GM11168 (cell line): ENCODE measurements around the gene PDHB.

Experiments
- in situ Hi-C: fragments of 300-500 bp; cut with MboI; formaldehyde crosslinking; loops from one replicate; pipeline ENCODE4 v1.12.0; 2022; ENCODE audit warnings: low sequenced_read_pairs; ENCODE audit not compliant: unreplicated experiment

PDHB gene

DNA sequence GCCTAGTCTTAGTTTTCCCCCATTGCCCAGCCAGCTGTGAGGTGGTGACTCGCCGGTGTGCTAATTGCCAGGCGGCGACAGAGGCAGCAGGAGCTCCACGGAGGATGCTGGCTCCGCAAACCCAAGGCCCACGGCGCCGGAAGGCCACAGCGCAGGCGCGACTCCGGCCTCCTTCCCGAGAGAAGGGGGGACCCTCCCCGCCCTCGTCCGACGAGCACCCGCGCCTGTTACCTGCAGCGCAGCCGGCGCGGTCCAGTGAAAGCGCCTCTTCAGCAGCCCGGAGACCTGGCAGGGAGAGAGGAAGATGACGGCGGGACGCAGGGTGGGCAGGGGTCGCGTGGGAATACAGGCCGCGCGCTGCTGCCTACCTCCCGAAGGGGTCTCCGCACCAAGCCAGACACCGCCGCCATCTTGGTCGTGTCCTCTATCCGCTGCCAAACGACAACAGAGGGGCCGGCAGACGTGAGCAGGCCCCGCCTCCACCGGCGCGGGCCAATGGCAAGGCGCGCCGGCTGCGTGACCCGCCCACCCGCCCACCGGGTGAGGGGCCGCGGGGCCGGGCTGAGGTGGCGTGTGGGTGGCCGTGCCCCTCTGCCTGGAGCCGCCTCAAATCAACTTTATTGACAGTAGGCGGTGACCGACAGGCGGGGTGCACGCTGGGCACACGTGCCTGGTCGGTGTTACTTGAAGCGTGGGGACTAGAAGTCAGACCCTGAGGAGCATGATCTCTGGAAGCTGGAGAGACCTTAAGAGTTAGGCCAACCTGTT lies at the start of gene PDHB:
TSS of gene PDHB (minus strand) at position 433 of the 768 bp plus-strand sequence. CDS start at position 410, 23 bp downstream.
- in situ Hi-C loops: no loop called here

DNA sequence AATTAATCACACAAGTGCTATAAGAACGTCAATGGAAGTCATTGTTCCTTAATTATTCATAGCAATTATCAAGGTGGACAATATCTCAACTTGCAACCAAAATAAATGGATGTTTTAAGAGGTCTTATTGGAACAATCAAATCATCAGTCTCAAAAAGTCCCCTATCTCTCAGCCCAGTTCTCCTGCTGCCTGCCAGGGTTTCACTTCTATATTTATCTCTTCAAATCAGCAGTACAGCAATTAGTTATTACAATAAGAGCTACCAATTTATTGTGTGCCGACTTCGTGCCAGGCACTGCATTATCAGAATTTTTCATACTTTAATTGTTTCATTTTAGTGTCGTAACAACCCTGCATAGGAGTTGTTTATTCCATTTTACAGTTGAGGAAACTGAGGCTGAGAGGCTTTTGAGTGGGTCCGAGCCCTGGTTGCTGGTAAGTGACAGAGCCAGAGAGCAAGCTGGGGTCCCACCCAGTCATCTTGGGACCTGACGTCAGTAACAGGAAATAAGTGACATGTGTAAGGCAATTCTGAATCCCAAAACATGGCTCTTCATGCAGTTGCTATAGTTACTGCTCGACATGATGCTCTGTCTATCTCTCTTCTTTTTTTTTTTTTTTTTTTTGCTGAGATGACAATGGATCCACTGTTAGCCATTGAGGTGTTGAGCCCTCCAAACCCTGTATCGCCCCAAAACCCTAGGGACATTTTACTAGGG lies 49.4 kb upstream of the PDHB start:
- in situ Hi-C loops: no loop called here

DNA sequence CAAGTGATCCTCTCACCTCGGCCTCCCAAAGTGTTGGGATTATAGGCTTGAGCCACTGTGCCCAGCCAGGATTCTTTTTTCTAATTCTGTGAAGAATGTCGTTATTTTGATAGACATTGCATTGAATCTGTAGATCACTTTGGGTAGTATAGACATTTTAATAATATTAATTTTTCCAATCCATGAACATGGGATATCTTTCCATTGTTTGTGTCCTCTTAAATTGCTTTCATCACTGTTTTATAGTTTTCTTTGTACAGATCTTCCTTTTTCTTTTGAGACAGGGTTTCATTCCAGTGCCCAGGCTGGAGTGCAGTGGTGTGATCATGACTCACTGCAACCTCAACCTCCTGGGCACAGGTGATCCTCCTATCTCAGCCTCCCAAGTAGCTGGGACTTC lies 46.7 kb upstream of the PDHB start:
- in situ Hi-C loops: no loop called here

DNA sequence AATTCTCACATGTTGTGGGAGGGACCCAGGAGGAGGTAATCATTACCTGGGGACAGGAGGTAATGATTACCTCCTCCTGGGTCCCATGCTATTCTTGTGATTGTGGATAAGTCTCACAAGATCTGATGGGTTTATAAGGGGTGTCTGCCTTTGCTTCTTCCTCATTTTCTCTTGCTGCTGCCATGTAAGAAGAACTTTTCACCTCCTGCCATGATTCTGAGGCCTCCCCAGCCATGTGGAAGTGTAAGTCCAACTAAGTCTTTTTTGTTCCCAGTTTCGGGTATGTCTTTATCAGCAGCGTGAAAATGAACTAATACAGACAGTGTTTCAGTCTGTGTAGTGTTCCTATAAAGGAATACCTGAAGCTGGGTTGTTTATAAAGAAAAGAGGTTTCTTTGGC lies 45.1 kb upstream of the PDHB start:
- in situ Hi-C loops: no loop called here

DNA sequence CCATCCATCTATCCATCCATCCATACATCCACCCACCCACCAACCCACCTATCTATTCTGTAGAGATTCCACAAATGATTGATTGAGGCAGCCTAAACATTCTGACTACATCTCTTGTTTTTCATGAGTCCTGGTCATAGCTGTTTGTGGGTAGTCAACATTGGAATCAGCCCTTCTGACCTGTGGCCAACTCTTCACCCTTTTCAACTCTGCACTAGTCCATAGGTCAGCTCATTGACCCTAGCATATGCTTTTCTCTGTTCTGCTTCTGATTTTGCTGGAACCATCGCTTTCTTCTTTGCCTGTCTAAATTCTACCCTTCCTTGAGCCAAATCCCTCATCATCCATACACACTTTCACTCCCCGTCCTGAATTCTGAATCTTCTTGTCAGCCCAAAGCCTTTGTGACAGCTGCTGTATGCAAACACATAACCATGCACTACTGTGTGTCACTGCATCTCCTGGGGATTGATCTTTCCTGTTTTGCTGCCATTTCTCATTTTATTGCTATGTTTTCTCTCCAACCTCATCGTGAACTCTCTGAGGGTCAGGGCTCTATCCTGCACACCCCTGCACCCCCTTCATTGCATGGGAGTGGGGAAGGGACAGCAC lies 41.4 kb upstream of the PDHB start:
- in situ Hi-C loops: no loop called here

DNA sequence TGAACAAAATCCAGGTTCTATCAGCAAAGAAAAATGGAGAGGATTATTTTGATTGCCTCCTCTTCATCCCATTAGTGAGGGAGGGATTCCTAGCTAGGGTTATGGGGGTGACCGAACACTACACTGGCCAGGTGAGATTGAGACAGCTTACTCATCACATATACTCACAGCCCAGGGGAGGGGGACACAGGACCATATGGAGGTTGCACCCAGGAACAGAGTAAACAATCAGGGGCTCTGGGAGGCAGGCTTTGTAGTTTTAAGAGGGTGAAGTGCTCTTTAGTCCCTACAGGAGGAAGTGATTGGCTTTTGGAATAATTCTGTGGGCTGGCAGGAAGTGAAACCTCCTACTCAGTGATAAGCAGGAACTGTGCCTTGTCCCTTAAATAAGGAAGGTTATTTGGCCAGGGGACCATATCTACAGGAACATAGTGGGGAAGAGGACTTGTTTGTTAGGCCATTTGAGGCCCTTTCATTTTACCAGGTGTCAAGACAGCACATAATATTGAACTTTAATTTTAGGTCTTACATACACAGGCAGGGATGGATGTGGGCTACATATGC lies 40.8 kb upstream of the PDHB start:
- in situ Hi-C loops: no loop called here

DNA sequence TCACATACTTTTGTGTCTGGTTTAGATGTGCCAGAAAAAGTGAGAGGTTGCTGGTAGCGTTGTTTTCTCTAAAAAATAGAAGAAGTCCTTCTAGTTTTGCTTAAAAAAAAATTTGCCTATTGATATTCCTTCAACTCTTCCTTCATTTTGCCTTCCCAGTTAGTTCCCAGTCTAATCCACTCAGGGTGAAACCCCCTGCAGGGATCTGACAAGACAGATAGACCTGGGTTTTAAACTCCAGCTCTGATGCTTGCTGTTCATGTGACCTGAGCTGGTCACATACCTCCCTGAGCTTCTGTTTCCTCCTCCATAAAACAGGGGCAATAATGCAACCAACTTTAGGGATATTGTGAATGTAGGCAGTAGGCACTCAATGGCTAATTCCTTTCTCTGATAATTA lies 39.6 kb upstream of the PDHB start:
- in situ Hi-C loops: no loop called here

DNA sequence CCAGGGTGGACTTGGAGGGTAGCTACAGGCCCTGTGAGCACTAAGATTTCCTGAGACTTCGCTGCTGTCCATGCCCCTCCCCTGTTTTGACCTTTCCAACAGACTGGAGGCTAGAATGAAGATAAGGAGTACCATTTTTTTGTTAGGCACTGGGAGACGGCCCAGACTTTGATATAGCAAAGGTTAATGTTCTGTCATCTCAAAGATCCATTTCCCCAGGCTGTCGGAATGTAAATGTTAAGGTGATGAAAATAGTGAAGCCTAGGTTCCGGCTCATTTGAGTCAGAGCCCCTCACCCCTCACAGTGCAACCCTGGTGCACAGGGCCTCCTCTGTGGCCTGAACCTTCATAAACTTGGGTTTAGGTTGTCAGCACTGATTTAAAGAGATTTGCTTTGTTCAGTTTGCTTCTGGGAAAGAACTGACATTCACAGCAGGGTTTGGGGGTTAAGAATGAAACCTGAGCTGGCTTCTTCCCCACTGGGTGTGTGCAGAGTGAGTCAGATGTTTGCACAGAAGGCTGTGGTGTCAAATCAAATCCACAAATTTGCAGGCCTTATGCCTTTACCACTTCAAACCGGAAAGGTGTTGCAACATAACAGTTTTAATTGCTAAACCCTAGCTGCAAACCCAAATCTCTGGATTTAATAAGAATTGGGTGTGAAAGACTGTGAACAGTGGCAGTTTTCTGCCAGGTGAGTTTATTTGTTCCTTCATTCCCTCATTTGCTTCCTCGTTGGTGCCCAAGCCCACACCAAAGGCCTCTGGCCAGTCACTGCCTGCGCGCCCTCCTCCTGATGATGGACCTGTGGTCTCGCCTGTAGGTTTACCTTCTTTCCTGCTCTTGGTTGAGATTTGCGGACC lies 37.6 kb upstream of the PDHB start:
- in situ Hi-C loops: no loop called here

DNA sequence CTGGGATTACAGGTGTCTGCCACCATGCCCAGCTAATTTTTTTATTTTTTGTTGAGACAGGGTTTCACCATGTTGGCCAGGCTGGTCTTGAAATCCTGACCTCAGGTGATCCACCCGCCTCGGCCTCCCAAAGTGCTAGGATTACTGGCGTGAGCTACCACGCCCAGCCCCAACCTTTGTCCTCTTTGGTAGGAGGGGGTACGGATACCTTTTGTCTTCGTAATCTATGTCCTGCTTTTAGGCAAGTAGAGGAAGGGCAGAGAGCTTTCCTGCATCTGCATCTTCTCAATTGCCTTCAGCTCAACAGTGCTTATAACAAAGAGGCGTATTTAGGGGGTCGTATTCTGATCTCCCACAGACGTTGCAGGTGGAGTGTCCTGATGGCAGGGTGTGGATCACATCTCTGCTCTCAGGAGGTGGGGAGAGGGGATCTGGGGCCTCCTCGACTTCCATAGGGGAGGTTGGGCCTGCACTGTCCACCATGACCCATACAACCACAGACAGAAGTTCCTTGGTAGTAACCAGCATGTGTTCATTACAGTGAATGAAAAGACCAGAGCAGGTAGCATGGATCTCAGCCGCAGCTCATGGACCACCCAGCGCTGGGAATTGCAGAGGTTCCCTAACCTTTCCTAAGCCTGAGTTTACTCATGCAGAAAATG lies 36.9 kb upstream of the PDHB start:
- in situ Hi-C loops: no loop called here

DNA sequence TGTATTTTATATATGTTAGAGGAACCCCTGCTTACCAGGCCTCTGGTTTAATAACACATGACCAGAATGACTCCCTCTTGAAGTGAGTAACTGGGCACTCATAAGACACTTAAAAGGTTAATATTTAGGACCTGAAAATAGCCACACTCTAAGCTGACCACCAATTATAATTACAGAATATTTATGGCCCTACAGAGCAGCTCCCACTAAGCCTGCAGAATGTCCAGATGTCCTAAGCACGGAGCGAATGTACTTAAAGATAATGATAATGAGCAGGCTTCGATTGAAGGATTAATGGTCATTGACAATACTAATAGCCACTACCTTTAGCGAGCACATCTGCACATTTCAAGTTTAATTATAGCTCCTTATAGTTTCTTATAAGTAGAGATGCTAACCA lies 35.5 kb upstream of the PDHB start:
- in situ Hi-C loops: no loop called here

DNA sequence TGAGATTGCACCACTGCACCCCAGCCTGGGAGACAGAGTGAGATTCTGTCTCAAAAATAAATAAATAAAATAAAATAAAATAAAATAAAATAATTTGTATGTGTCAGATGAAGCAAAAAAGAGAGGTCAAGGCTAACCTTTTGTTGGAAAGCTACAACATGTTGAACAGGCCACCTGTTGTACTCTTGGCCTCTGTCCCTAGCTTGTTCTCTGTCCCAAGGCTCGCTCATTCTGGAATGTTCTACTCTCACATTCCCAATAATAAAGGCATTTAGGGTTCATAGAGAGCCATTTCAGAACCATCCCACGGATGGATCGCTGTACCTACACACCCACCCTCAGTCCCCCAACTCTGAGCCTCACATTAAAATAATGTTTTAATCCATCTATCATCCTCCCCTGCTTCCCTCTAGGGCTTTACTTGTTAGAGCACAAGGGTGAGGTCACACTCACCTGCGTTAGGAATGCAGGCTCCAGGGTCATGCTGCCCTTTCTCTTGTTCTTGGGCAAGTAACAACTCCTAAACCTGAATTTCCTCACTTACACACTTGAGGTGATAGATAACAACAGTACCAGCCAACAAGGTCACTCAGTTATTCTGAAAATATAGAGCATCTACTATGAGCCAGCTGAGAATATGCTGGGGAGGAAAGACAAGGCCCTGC lies 33.4 kb upstream of the PDHB start:
- in situ Hi-C loops: no loop called here

DNA sequence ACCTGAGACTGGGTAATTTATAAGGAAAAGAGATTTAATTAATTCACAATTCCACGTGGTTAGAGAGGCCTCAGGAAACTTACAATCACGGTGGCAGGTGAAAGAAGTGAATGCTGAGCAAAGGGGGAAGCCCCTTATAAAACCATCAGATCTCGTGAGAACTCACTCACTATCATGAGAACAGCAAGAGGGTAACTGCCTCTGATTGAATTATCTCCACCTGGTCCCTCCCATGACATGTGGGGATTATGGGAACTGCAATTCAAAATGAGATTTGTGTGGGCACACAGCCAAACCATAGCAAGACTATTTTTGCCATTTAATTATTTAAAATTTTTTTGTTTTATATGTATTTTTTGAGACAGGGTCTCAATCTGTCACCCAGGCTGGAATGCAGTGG lies 31.2 kb upstream of the PDHB start:
- in situ Hi-C loops: no loop called here

DNA sequence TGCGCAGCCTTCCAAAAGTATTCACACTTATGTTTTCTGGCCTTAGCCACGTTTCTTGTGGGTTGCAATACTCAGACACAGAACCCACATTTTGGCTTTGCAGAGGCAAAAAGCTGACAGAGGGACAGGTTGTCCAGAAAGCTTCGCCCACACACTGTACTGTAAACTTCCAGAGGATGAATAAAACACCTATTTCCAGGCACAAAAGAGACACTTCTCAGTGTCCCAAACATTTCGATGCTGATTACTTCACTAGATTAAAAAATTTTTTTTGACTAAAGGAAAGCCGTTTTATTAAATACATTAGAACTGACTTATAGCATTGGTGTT lies 30.3 kb upstream of the PDHB start:
- in situ Hi-C loops: no loop called here

DNA sequence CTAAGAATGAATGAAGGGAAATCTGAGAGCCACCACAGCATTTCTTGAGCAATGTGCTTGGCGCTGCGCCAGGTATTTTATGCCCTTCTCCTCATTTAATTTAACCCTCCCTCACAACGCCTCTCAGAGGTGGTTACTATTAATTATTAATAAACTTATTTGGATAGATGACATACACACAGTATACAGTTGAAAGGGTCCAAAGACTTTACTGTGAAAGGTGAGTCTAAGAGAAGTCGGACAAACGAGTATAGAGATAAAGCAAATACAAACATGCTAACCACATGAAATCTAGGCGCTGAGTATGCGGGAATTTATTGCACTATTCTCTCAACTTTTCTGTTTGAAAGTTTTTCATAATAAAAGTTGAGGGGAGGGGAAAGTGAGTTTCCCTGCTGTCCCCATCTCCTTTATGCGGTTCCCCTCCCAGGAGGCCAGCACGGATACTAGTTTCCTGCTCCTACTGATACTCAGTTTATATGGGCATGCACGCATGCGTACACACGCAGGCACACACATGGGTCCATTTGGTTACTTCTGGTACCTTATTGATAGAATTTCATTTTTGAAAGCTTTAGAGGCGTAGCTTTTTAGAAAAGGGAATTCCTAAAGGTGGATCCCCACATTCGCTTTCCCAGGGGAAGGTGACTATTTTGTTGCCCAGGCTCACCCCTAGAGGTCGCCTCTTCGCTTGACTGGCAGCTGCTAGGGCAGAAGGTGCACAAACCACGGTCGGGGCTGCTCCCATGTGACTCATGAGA lies 29.7 kb upstream of the PDHB start:
- in situ Hi-C loops: no loop called here

DNA sequence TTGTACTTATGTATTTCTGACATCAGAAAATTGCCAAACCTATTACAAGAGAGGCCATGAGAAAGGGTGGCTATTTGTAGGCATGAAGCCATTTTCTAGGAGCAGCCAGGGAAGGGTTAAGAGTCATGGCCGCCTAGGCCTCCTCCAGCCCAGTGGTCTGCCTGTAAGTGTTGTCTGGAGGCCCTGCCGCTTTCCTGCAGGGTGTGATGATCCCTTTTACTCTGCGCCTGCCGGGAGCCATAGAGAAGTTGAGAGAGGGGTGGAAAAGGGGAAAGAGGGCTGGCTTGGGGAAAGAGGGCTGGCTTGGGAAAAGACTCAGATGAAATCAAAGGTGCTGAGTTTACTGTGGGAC lies 29.2 kb upstream of the PDHB start:
- in situ Hi-C loops: no loop called here

DNA sequence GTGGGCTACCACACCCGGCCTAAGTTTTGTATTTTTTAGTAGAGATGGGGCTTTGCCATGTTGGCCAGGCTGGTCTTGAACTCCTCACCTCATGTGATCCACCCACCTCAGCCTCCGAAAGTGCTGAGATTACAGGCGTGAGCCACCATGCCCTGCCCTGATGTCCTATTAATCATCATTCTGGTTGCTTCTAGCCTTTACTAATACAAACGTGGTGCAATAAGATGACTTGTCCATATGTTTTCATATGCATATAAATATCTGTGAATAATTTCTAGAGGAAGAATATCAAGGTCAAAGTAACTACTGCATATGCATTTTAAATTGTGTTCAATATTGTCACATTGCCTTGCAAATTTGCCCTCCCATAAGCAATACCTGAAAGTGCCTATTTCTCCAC lies 25.5 kb upstream of the PDHB start:
- in situ Hi-C loops: no loop called here

DNA sequence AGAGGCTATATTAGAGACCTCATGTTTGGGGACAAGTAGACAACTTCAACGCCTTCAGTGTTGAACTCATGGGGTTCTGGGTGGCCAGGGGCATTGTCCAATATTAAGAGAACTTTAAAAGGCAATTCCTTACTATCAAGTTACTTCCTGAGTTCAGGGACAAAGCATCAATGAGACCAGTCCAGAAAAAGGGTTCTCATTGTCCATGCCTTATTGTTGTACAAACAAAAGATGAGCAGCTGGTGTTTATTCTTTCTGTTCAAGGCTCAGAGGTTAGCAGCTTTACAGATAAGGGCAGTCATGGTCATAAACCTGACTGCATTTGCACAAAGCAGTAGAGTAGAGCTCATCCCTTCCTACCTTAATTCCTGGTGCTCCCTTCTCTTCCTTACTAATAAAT lies 18.5 kb upstream of the PDHB start:
- in situ Hi-C loops: no loop called here

DNA sequence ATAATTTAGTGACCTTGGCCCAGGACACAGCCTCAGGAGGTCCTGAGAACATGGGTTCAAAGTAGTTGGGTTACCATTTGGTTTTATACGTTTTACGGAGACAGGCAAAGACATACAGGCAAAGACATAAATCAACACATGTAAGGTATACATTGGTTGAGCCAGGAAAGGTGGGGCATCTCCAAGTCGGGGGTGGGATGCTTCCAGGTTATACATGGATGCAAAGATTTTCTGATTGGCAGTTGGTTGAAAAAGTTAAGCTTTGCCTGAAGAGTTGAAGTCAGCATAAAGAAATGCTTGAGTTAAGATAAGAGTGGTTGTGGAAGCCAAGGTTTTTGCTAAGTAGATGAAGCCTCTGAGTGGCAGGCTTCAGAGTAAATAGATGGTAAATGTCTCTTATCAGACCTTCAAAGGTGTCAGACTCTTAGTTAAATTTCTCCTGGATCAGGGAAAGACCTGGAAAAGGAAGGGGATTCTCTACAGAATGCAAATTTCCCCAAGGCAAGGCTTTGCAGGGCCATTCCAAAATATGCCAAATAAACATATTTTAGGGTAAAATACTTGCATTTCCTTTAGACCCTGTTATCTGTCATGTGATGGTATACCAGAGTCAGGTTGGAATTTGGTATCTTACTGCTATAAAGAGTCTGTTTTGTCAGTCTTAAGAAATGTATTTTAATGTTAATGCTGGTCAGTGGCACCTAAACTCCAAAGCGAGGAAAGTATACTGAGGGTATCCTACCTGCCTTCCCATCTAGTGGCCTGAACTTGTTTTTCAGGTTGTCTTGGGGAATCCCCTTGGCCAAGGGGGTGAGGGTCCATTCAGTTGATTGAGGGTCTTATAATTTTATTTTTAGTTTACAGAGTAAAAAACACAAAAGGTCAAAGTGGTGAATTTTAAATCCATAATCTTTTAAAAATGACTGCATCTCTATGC lies 8.2 kb upstream of the PDHB start:
- in situ Hi-C loops: no loop called here
